SW480 (cell line): ENCODE measurements around the gene GRAMD2B.
"Not testable (repeated sequence)": the region's sequence is repeated elsewhere in the genome, so short reads cannot be mapped to it uniquely, and the experiment has no call there.

Experiments used
- DNase-seq: peaks from one replicate; pipeline ENCODE4 v3.0.0-alpha.2; 2016; ENCODE audit warnings: low spot score

The GRAMD2B gene

GRCh38 chr5:126450346-126450745, 27.1 kb downstream of the GRAMD2B start:
- no peak for DNase-seq

DNA sequence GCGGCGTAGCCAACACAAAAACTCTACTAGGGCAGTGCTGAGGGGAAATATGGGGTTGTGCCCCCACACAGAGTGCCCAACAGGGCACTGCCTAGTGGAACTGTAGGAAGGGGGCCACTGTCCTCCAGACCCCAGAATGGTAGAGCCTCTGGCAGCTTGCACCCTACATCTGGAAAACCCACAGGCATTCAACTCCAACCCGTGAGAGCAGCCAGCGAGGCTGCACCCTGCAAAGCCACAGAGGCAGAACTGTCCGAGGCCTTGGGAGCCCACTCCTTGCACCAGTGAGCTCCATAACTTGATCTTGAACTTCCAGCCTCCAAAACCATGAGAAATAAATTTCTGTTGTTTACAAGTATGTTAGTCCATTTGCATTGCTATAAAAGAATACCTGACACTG, 27.7 kb downstream of the GRAMD2B start:
- DNase-seq, result no peak

DNA sequence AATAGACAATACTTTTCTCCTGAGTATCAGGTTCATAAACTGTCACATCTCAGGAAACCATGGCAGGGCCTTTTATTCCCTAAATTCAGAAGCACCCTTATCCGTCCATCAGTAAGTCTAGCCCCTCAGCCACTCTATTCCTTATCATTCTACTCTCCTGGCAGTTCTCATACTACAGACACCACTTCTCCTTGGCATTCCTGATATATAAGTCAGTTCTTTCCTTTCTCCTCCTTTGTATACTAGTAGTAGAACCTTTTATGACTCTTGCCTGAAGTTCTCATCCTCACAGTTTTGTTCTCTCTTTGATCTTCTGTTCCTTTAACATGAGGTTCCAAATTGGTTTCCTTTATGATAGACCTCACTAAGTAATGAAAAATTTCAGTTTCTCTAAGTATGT, 29.3 kb downstream of the GRAMD2B start:
- no peak for DNase-seq

DNA sequence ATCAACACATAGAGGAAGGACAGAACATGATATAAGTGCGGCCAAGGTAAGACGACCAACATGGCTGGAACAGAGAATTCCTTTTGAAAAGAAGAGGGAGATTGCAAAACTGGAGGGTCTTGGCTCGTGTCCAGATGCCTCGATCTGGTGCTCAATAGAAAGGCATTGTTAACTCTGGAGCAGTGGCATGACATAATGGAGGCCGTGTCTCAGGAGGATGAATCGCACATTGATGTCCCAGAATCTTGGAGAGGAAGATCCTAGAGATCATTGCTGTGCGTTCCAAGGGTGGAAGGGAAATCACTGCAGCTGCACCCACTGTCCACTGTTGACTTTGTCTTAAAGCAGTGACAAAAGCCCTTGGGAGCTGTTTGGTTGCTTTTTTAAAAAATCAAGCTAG, 30.9 kb downstream of the GRAMD2B start:
- no peak for DNase-seq

- no peak for DNase-seq
Observed at GRCh38 chr5:126454535-126454934, 31.3 kb downstream of the GRAMD2B start.

- no peak for DNase-seq
Observed at GRCh38 chr5:126455264-126455663, 32.1 kb downstream of the GRAMD2B start.

DNA sequence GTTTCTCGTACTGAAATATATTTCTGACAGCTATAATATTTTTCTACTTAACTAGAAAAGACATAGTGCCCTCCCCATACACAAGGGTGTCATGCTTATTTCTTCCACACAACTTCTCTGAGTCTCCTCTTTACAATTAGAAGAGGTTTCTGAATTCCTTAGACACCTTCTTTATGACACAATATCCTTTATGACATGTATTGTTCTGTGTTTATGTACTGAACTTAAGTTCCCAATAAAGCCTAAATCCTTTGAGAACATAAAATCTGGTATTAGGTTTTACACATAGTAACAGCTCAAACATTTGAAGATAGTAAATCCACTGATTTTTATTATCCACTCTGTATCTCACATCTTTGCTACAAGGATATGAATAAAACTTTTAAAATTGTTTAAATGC, 32.5 kb downstream of the GRAMD2B start:
- no peak for DNase-seq

- DNase-seq, result no peak
Observed at GRCh38 chr5:126456217-126456820, 33.1 kb downstream of the GRAMD2B start.

DNA sequence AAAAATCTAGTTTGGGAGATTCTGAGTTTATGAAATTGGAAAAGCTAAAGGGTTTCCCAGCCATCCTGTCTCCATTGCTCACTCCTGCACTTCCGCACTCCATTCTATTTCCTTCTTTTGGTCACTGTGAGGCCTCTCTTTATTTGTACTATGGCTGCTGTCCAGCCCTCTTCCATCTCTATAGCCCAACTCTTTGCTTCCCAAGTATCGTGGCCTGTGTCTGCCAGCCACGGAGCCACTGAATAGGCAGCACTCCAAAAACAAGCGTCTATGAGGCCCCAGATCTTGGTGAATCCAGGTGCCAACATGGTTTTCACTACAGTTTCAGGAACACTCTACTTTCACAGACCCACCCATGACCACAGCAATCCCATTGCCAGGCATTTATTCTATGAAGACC, 37.2 kb downstream of the GRAMD2B start:
- DNase-seq, result no peak

DNA sequence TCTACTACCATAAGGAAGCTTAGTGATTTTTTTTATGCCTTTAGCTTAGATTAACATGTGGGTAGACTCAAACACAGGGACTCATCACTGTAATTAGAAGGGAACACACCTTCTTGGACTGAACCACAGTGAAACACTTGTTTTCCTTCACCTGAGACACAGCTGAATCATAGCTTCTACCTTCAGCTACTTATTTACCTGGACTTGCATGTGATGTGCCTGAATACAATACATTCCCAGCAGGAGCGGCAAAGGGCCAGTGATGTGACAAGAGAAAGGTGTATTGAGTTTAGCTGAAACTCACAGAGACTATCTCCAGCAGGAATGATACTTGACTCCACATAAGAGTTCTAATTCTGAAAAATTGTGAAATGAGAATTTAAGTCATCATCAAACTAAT, 37.8 kb downstream of the GRAMD2B start:
- no peak for DNase-seq

DNA sequence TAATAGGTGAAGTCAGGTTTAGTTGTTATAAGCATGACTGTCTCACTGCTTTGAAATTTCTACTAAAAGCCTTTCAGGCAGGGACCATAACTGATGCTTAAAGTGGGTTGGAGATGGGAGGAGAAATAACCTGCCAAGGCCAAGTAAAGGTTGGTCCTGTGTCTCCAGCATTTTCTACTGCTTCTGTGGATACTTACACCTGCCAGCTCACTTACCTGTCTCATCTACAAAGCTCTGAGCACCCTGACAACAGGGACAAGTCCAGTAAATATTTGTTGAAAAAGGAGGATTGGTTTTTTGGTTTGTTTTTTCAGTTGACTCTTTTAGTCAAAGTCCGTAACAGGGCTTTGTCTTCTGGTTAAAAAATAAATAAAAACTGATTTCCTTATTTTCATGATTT, 38.6 kb downstream of the GRAMD2B start:
- DNase-seq, result no peak

DNA sequence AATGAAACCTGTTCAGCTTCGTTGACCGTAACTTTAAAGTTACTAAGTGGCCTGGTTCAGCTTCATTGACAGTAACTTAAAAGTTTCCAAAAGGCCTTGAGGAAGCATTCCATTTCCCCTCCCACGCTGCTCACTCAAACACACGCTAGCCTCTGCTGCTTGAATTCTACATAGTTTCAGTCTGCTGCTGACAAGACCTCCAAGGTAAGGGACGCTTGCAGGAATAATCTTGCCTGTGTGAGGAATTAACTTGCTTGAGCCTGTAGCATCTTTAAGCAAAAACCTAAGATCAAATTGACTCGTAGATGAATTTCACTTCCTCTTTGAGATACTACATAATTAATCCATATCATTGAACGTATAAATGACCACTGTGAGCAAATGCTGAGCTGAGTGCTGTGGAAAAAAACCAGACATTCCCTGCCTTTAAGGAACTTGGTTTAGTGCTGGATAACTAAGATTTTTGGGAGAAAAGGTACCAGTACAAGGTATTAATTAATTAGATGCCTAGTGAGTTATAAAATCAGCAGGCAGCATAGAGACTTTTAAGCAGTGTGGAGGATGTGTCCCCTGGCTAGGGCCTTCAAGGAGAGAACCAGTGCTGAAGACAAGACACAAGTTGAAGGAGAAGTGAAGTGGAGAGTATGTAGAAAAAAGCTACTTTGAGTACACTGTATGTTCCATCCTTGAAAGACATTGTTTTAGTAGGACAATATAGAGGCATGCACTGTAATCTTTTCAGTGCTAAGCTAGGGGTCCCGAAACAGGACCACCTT, 39.2 kb downstream of the GRAMD2B start:
- no peak for DNase-seq

- DNase-seq, result no peak
Observed at GRCh38 chr5:126464016-126464415, 40.8 kb downstream of the GRAMD2B start.

GRCh38 chr5:126464959-126465358, 41.8 kb downstream of the GRAMD2B start:
- no peak for DNase-seq

GRCh38 chr5:126468091-126468490, 44.9 kb downstream of the GRAMD2B start:
- DNase-seq, result no peak

DNA sequence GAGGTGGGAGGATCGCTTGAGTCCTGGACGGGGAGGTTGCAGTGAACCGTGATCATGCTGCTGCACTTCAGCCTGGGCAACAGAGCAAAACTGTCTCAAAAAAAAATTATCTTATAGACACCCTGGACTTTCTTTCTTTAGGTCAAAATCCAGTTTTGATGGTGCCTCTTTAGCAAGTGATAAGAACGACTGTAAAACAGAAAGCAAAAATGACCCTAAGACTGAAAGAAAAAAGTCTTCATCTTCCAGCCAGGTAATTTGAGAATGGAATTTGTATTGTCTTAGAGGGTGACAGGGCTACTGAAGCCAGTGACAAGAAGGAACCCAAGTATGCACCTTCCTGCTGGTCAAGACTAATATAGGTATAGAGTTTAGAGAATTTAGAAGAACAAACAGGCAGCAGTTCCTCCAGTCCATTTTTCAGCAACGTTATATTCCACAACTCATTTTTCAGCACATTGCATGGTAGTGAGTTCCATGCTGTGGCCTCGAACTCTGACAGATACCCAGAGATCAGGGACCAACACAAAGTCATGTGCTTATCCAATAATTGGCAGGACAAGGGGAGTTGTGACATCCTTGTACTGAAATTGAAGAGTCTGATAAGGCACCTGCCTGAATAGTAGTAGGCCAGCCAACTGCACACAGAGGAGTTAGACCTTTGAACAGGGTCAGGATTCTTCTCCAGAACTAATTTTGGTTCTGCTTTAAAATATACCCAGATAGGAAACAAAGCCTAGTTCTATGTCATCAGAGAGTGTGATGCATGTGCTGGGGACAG, 46.5 kb downstream of the GRAMD2B start:
- no peak for DNase-seq

DNA sequence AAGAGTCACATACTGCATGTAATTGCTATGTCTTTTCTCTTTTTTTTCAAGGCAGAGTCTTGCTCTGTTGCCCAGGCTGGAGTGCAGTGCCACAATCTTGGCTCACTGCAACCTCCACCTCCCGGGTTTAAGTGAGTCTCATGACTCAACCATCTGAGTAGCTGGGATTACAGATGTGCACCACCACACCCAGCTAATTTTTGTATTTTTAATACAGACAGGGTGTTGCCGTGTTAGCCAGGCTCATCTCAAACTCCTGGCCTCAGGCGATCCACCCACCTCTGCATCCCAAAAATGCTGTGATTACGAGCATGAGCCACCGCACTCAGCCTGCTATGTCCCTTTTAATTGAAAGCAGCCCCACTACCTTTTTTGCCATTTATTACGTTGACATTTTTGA, 47.3 kb downstream of the GRAMD2B start:
- DNase-seq, result not testable (repeated sequence)

- DNase-seq, result no peak
Observed at GRCh38 chr5:126471247-126471646, 48.0 kb downstream of the GRAMD2B start.

GRCh38 chr5:126471875-126472537, 48.8 kb downstream of the GRAMD2B start:
- no peak for DNase-seq

- no peak for DNase-seq
Observed at GRCh38 chr5:126472538-126472889, 49.3 kb downstream of the GRAMD2B start.

- no peak for DNase-seq
Observed at GRCh38 chr5:126477294-126478117, 54.3 kb downstream of the GRAMD2B start.

GRCh38 chr5:126479810-126480209, 56.6 kb downstream of the GRAMD2B start:
- DNase-seq, result no peak
